Measurements from ENCODE around the gene GCH1. TPM values are rescaled to one million over a fixed set of nuclear protein-coding genes. Genes with fewer than 3 reads are reported as not detected.

Gene GCH1
- total RNA-seq, 1 donor from 2014 or later = 17.2 TPM

GRCh38 chr14:54822685-54823084 is 79.9 kb downstream of the GCH1 start:
- intact Hi-C loops (cut with micrococcal nuclease) = no loop called here
- H3K9me3 Mint-ChIP-seq = peaks cover 30% of the 10 kb centered on the region
- DNase-seq (no peak), ATAC-seq (ENCODE audit: low read depth) (no peak)
- H3K4me3 Mint-ChIP-seq = no peak overlapping the region
- H3K27me3 Mint-ChIP-seq = peaks cover 2% of the 10 kb centered on the region
- no peaks in the 10 kb centered on the region for H3K4me1 Mint-ChIP-seq
- ChIA-PET CTCF (no interaction called here), POLR2A (no interaction called here)
- H3K36me3 Mint-ChIP-seq (ENCODE audit: low read depth) = no peaks in the 10 kb centered on the region
- no peak for TF ChIP-seq CTCF (IDR thresholded peaks at IDR 0.05)
- H3K27ac Mint-ChIP-seq = no peak overlapping the region

GRCh38 chr14:54818201-54819133 is 84.2 kb downstream of the GCH1 start:
- H3K4me3 Mint-ChIP-seq = no peak overlapping the region
- intact Hi-C loops (cut with micrococcal nuclease) = no loop called here
- no peak for TF ChIP-seq CTCF (IDR thresholded peaks at IDR 0.05)

GRCh38 chr14:54817506-54817905 is 85.1 kb downstream of the GCH1 start:
- Mint-ChIP-seq H3K4me1 (no peaks in the 10 kb centered on the region), H3K27ac (no peak overlapping the region), H3K4me3 (no peak overlapping the region), H3K27me3 (peaks cover 2% of the 10 kb centered on the region), H3K9me3 (peaks cover 3% of the 10 kb centered on the region), H3K36me3 (ENCODE audit: low read depth) (no peaks in the 10 kb centered on the region)
- ATAC-seq (ENCODE audit: low read depth) (no peak), DNase-seq (no peak)
- TF ChIP-seq CTCF (IDR thresholded peaks at IDR 0.05) = no peak
- intact Hi-C loops (cut with micrococcal nuclease) = no loop called here
- ChIA-PET POLR2A (no interaction called here), CTCF (no interaction called here)

More at GRCh38 chr14:54818201-54819133, 84.2 kb downstream of the GCH1 start:
- ChIA-PET POLR2A (no interaction called here), CTCF (no interaction called here)
- DNase-seq (no peak), ATAC-seq (ENCODE audit: low read depth) (no peak)
- no peaks in the 10 kb centered on the region for H3K4me1 Mint-ChIP-seq
- H3K9me3 Mint-ChIP-seq = peaks cover 6% of the 10 kb centered on the region
- no peaks in the 10 kb centered on the region for H3K36me3 Mint-ChIP-seq (ENCODE audit: low read depth)
- no peak overlapping the region for H3K27ac Mint-ChIP-seq
- peaks cover 2% of the 10 kb centered on the region for H3K27me3 Mint-ChIP-seq

- no peak overlapping the region for H3K4me3 Mint-ChIP-seq
- no peak overlapping the region for H3K27ac Mint-ChIP-seq
- CTCF ChIA-PET = no interaction called here
- H3K27me3 Mint-ChIP-seq = peaks cover 2% of the 10 kb centered on the region
- H3K36me3 Mint-ChIP-seq (ENCODE audit: low read depth) = no peaks in the 10 kb centered on the region
- TF ChIP-seq CTCF (IDR thresholded peaks at IDR 0.05) = no peak
- H3K9me3 Mint-ChIP-seq = no peaks in the 10 kb centered on the region
- POLR2A ChIA-PET = no interaction called here
- DNase-seq (no peak), ATAC-seq (ENCODE audit: low read depth) (no peak)
- intact Hi-C loops (cut with micrococcal nuclease) = no loop called here
- no peaks in the 10 kb centered on the region for H3K4me1 Mint-ChIP-seq
Measured at GRCh38 chr14:54816450-54816849, 86.2 kb downstream of the GCH1 start.

GRCh38 chr14:54815515-54815914 is 87.1 kb downstream of the GCH1 start:
- H3K9me3 Mint-ChIP-seq = no peaks in the 10 kb centered on the region
- no peak for TF ChIP-seq CTCF (IDR thresholded peaks at IDR 0.05)
- H3K27me3 Mint-ChIP-seq = peaks cover 2% of the 10 kb centered on the region
- ChIA-PET CTCF (no interaction called here), POLR2A (no interaction called here)
- H3K36me3 Mint-ChIP-seq (ENCODE audit: low read depth) = no peaks in the 10 kb centered on the region
- DNase-seq (no peak), ATAC-seq (ENCODE audit: low read depth) (no peak)
- intact Hi-C loops (cut with micrococcal nuclease) = no loop called here
- H3K4me3 Mint-ChIP-seq = no peak overlapping the region
- H3K27ac Mint-ChIP-seq = no peak overlapping the region
- H3K4me1 Mint-ChIP-seq = no peaks in the 10 kb centered on the region

Measured in activated B cell treated with CpG ODN at 0.5 μM for 24 hours (primary cell).